ENCODE measurements around the gene CTR9.
"Not testable (repeated sequence)": the region's sequence is repeated elsewhere in the genome, so short reads cannot be mapped to it uniquely, and the experiment has no call there.

Gene CTR9

DNA sequence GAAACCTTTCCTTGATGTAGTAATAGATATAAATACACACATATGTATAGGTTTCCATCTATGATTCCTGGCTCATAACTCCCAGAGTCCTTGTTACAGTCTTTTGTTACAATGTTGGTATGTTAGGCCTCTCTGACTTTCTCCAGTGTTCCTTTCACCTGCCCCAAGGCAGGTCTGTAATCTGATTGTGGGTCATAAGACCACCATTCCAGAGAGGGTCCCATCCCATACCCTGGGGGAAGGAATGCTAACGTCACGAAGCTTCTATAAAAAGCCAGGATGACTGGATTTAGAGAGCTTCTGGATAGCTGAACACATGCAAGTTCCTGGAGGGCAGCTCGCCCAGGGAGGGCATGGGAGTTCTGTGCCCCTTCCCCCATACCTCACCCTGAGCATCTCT lies 71.4 kb downstream of the CTR9 start:
- DNase-seq (ENCODE audit: low read depth) = not testable (repeated sequence)

DNA sequence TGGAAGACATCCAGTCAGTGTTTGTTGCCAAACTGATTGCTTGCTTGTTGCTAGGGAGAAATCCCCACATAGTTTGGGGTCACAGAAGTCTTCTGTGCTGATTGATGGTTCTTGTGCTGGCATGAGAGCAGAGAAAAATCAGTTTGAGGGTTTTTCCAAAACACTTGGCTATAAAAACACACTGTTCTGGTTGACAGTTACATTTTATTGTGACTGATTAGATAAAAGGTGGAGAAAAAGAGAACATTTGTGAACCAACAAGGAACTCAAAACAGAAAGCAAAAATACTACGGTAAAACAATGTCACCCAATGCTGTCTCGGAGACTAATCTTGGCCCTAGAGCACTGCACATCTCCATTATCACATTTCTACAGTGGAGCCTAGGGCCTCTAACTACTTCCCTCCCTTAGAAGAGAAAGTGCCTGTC lies 72.1 kb downstream of the CTR9 start:
- no peak for DNase-seq (ENCODE audit: low read depth)

DNA sequence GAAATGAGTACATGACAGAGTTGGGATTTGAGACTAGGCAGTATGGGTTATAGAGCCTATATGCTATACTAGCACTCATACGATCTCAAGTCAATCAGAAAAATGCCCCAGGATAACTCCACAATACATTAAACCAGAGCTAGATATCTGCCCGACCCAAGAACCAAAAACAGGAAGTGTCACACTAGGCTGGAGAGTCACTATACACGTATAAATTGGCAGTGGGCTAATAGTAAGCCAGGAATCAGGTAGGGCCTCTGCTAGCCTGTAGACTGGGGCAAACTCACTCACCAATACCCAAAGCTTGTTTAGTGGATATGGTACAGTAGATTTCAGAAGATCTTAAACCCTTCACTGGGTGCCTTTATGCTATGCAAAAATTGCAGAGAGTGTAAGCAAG lies 73.8 kb downstream of the CTR9 start:
- DNase-seq (ENCODE audit: low read depth) = no peak

DNA sequence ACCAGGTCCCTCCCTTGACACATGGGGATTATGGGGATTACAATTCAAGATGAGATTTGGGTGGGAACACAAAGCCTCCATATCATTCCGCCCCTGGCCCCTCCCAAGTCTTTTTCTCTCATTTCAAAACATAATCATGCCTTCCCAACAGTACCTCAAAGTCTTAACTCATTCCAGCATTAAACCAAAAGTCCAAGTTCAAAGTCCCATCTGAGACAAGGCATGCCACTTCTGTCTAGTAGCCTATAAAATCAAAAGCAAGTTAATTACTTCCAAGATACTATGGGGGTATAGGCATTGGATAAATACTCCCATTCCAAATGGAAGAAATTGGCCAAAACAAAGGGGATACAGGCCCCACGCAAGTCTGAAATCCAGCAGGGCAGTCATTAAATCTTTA lies 77.4 kb downstream of the CTR9 start:
- DNase-seq (ENCODE audit: low read depth) = no peak

DNA sequence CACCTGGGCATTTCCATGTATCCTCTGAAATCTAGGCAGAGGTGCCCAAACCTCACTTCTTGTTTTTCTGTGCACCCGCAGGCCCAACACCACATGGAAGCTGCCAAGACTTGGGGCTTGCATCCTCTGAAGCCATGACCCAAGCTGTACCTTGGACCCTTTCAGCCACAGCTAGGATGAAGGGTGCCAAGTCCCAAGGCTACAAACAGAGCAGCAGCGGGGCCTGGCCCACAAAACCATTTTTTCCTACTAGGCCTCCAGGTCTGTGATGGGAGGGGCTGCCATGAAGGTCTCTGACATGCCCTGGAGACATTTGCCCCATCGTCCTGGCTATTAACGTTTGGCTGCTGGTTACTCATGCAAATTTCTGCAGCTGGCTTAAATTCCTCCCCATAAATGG lies 78.1 kb downstream of the CTR9 start:
- DNase-seq (ENCODE audit: low read depth) = no peak

All from fibroblast of the conjunctiva (primary cell).